ENCODE results near the gene ZCCHC17.

The ZCCHC17 gene

DNA sequence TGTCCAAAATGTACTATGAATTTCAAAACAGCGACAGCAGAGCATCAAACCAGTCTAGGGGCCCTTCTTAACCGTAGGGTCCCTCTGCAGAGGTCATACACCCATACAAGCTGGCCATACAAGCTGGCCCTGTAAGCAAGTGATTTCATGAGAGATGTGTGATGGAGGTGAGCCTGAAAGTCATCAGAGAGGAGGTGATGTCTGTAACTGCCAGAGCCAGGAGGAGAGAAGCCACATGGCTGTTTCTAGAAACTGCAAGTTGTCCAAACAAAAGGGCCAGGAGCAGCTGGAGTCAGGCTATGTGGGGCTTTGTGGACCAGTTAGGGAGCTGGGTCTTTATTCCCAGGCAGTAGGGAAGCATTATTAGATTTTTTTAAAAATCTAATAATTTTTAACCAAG is 101.4 kb downstream of the ZCCHC17 start:
- Mint-ChIP-seq H3K9me3 (no peaks in the 10 kb centered on the region), H3K36me3 (ENCODE audit: low read depth) (no peaks in the 10 kb centered on the region), H3K27ac (no peak overlapping the region), H3K4me3 (no peak overlapping the region), H3K27me3 (ENCODE audit: low read depth) (peaks cover 23% of the 10 kb centered on the region), H3K4me1 (no peaks in the 10 kb centered on the region)
- TF ChIP-seq CTCF (IDR thresholded peaks at IDR 0.05; ENCODE audit: unreplicated experiment in 3 of 3) = no peak

DNA sequence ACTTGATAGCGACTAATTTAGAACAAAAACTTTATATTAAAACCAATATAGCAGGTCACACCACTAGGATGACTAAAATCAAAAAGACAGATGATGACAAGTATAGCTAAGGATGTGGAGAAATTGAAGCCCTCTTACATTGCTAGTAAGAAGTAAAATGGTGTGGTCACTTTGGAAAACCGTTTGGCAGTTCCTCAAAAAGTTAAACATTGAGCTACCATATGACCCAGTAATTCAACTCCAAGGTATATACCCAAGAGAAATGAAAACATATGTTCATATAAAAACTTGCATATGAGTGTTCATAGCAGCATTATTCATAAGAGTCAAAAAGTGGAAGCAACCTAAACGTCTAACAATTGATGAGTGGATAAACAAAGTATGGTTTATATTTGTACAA is 103.1 kb downstream of the ZCCHC17 start:
- H3K4me3 Mint-ChIP-seq = no peak overlapping the region
- H3K4me1 Mint-ChIP-seq = peaks cover 2% of the 10 kb centered on the region
- TF ChIP-seq CTCF (IDR thresholded peaks at IDR 0.05; ENCODE audit: unreplicated experiment in 3 of 3) = no peak
- H3K9me3 Mint-ChIP-seq = peaks cover under 1% of the 10 kb centered on the region
- no peaks in the 10 kb centered on the region for H3K36me3 Mint-ChIP-seq (ENCODE audit: low read depth)
- H3K27ac Mint-ChIP-seq = no peak overlapping the region
- peaks cover 18% of the 10 kb centered on the region for H3K27me3 Mint-ChIP-seq (ENCODE audit: low read depth)

DNA sequence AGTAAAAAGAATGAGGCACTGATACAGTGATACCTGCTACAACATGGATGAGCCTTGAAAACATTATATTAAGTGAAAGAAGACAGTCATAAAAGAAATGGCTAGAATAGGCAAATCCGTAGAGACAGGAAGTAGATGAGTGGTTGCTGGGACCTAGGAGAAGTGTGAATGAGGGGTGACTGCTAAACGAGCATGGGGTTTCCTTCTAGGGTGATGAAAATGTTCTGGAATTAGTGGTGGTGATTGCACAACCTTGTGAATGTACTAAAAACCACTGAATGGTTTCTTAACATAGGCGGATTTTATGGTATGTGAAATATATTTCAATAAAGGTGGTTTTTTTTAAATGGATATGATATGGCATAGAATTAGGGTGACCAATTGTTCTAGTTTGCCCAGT is 103.6 kb downstream of the ZCCHC17 start:
- Mint-ChIP-seq H3K4me1 (peaks cover 6% of the 10 kb centered on the region), H3K27me3 (ENCODE audit: low read depth) (peaks cover 17% of the 10 kb centered on the region), H3K36me3 (ENCODE audit: low read depth) (no peaks in the 10 kb centered on the region), H3K4me3 (no peak overlapping the region), H3K27ac (no peak overlapping the region), H3K9me3 (peaks cover 2% of the 10 kb centered on the region)
- TF ChIP-seq CTCF (IDR thresholded peaks at IDR 0.05; ENCODE audit: unreplicated experiment in 3 of 3) = no peak

DNA sequence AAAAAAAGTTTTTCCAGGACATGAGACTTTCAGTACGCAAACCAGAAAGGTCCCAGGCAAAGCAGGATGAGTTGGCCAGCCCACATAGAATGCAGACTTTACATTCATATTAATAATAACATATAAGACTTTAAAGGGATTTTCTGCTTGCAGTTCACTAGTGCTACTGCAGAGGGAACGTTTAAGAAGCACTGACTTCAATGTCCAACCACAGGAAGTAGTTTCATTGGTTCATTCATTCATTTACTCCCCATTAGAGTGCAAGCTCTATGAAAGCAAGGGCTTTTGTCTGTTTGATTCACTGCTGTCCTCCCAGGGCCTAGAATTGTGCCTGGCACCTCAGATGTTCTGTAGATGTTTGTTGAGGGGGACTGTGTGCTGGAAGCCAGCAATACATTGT is 104.4 kb downstream of the ZCCHC17 start:
- Mint-ChIP-seq H3K4me3 (no peak overlapping the region), H3K27ac (no peak overlapping the region), H3K9me3 (peaks cover 2% of the 10 kb centered on the region), H3K27me3 (ENCODE audit: low read depth) (peaks cover 13% of the 10 kb centered on the region), H3K4me1 (peaks cover 11% of the 10 kb centered on the region), H3K36me3 (ENCODE audit: low read depth) (no peaks in the 10 kb centered on the region)
- TF ChIP-seq CTCF (IDR thresholded peaks at IDR 0.05; ENCODE audit: unreplicated experiment in 3 of 3) = no peak

DNA sequence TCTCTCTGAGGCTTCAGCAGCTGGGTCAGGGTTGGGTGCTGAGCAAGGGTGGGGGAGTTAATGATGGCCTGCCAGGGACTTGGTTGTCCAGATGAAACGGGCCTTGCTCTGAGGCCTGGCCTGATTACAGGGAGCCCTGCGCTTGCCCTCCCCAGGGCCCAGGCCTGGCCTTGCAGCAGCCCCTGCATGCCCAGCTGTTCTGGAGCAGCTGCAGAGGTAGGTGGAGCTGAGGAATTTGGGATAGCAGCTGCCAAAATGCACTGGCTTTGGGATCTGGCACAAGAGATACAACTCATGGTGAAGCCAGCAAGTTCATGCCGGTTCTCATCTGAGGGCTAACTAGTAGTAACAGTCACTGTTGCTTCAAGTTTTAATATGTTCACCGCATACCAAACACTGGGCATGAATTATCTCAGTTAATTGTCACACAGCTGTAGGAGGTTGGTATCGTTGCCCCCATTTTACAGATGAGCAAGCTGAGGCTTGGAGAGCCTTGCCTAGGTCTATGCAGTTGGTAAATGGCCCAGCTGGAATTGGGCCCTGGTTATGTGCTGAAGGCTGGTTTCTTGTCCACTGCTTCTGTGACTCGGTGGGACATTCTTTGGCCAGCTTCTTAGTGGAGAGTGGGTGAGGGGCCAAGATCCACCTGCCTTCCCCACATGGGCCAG is 108.9 kb downstream of the ZCCHC17 start:
- H3K4me3 Mint-ChIP-seq = no peak overlapping the region
- peak overlapping the region; percentile 14 to 69 (median 21) for H3K27ac Mint-ChIP-seq
- peaks cover 11% of the 10 kb centered on the region for H3K4me1 Mint-ChIP-seq
- no peak for TF ChIP-seq CTCF (IDR thresholded peaks at IDR 0.05; ENCODE audit: unreplicated experiment in 3 of 3)
- H3K9me3 Mint-ChIP-seq = peaks cover 2% of the 10 kb centered on the region
- H3K36me3 Mint-ChIP-seq (ENCODE audit: low read depth) = no peaks in the 10 kb centered on the region
- peaks cover 14% of the 10 kb centered on the region for H3K27me3 Mint-ChIP-seq (ENCODE audit: low read depth)

DNA sequence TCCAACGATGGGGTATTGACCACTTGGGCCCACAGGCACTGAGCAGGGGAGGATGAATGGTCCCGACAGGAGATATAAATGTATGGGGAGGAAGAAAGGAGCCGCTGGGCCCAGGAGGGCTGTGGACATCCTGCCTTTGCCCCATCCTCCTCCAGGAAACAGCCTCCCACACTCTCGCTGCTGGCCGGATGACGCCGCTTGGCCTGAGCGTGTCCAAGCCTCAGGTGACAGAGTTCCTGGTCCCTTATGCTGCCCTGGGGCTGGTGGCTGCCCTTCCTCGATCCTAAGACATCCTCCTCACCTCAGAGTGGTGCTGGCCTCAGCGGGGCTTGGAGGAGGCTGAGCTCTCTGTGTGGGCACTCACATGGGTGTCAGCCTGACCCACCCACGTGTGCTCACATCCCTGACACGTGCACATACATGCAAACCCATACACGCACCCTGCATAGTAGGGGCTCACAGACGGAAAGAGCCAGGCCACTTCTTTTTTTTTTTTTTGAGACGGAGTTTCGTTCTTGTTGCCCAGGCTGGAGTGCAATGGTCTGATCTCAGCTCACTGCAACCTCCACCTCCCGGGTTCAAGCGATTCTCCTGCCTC is 110.3 kb downstream of the ZCCHC17 start:
- Mint-ChIP-seq H3K27me3 (ENCODE audit: low read depth) (peaks cover 23% of the 10 kb centered on the region), H3K4me1 (peaks cover 13% of the 10 kb centered on the region), H3K27ac (peak overlapping the region in 1 of 3 experiments; percentile 54), H3K36me3 (ENCODE audit: low read depth) (no peaks in the 10 kb centered on the region), H3K9me3 (peaks cover 2% of the 10 kb centered on the region), H3K4me3 (peak overlapping the region in 1 of 3 experiments; percentile 58)
- TF ChIP-seq CTCF (IDR thresholded peaks at IDR 0.05; ENCODE audit: unreplicated experiment in 3 of 3) = no peak

Measured in nephron (organoid).